GM12865 (cell line): ENCODE data around the gene RUSF1.
"Not testable (repeated sequence)": the region's sequence is repeated elsewhere in the genome, so short reads cannot be mapped to it uniquely, and the experiment has no call there.

Experiments
- DNase-seq: peaks from one replicate; pipeline ENCODE4 v3.0.0; 2010; ENCODE audit warnings: low read depth
- H3K4me3 ChIP-seq: 2 replicates; pipeline ENCODE4 v1.5.1; 2011; ENCODE audit warnings: mild to moderate bottlenecking, low read depth, low read length, control low read depth
- CTCF ChIP-seq: IDR thresholded peaks from 2 replicates; pipeline ENCODE4 v1.5.1; 2011; ENCODE audit warnings: low read length, control low read depth, low read depth, inconsistent platforms; ENCODE audit not compliant: insufficient read depth; ENCODE audit errors: missing control alignments

RUSF1 gene

GRCh38 chr16:31451201-31451600 is 57.0 kb downstream of the RUSF1 start:
- H3K4me3 ChIP-seq = no peak overlapping the region
- no peak for TF ChIP-seq CTCF
- DNase-seq = no peak

GRCh38 chr16:31445931-31446330 is 62.3 kb downstream of the RUSF1 start:
- not testable (repeated sequence) for DNase-seq, H3K4me3 ChIP-seq

DNA sequence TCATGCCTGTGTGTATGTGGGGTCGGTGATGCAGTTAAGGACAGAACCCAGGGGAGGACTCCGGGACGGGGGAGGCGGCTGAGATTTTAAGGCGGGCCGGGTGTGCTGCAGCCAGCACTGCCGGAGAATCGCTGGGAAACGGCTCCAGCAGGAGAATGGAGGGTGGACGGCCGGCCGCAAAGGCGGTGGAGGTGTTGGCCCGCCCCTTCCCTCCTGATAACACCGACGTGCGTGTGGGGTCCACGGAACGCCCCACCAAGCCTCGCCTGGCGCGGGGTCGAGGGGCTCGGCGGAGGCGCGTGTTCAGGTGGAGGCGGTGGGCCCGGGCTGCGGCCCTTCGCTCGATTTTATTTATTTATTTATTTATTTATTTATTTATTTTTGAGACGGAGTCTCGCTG is 66.2 kb downstream of the RUSF1 start:
- no peak for TF ChIP-seq CTCF
- no peak for DNase-seq
- H3K4me3 ChIP-seq = no peak overlapping the region

DNA sequence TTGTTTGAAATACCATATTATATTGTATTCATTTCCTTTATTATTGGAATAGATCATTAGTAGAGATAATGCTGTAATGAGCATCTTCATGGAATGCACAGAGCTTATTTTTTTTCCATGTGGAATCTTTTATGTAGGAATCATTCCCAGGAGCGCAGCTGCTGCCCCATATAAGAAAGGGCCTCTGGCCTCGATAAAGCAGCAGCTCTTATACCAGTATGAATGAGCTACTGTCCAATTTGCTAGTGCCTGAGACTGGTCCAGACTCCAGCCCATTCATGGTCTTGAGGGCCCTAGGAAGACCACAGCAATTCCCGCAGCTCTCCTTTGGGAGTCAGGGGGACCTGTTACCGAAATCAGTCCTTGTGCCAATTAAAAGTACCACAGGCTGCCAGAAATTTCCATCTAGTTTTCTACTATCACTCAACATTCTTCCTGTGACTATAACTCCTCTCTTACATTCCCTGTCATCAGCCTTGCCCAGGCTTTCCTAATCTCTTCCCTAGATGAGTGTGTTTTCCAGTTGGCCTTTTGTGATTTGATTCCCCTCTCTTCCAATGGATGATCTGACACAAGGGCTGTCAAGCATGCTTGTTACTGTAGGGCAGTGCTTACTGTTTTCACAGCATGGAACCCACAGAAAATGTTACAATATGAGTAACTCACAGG is 67.5 kb downstream of the RUSF1 start:
- no peak for DNase-seq
- no peak for TF ChIP-seq CTCF
- no peak overlapping the region for H3K4me3 ChIP-seq

- no peak for TF ChIP-seq CTCF
- DNase-seq = no peak
- H3K4me3 ChIP-seq = no peak overlapping the region
Measured at GRCh38 chr16:31439519-31439918, 68.7 kb downstream of the RUSF1 start.
